Mesenchymal stem cell (in vitro differentiated cells and primary cell): ENCODE measurements around the gene CLIP2.

ENCODE experiments used
- DNase-seq: peaks from one replicate; pipeline ENCODE4 v3.0.0-alpha.2; 2013
- H2AFZ ChIP-seq: one replicate; pipeline ENCODE4 v1.6.1; 2013; ENCODE audit warnings: low read depth, mild to moderate bottlenecking, control low read depth, inconsistent platforms, low read length, moderate library complexity
- H2AK5ac ChIP-seq: 2 replicates; pipeline ENCODE4 v1.6.1; 2013; ENCODE audit warnings: low read length, moderate library complexity, mild to moderate bottlenecking, inconsistent platforms; ENCODE audit not compliant: severe bottlenecking
- H2BK120ac ChIP-seq: one replicate; pipeline ENCODE4 v1.6.1; 2013; ENCODE audit warnings: low read depth, mild to moderate bottlenecking, inconsistent platforms, low read length, moderate library complexity
- H2BK12ac ChIP-seq, 2 experiments: one replicate each; pipeline ENCODE4 v1.6.1; 2013; ENCODE audit warnings: inconsistent platforms in 2 of 2, low read length in 2 of 2, mild to moderate bottlenecking in 2 of 2, moderate library complexity in 2 of 2, control low read depth in 1 of 2
- H2BK15ac ChIP-seq: one replicate; pipeline ENCODE4 v1.6.1; 2013; ENCODE audit warnings: mild to moderate bottlenecking, low read depth, inconsistent platforms; ENCODE audit not compliant: poor library complexity, severe bottlenecking
- H2BK5ac ChIP-seq: 2 replicates; pipeline ENCODE4 v1.6.1; 2013; ENCODE audit warnings: low read depth, mild to moderate bottlenecking, low read length, control low read depth, inconsistent platforms; ENCODE audit not compliant: poor library complexity, severe bottlenecking
- H3K14ac ChIP-seq, 2 experiments: one replicate each; pipeline ENCODE4 v1.6.1; 2013; ENCODE audit warnings: inconsistent platforms in 2 of 2, low read length in 2 of 2, control low read depth in 1 of 2, mild to moderate bottlenecking in 1 of 2, moderate library complexity in 1 of 2
- H3K18ac ChIP-seq, 2 experiments: one replicate each; pipeline ENCODE4 v1.6.1; 2013; ENCODE audit warnings: inconsistent platforms in 2 of 2, low read length in 2 of 2, control low read depth in 1 of 2, low read depth in 1 of 2, mild to moderate bottlenecking in 1 of 2
- H3K23ac ChIP-seq, 2 experiments: one replicate each; pipeline ENCODE4 v1.6.1; 2013; ENCODE audit warnings: inconsistent platforms in 2 of 2, low read length in 2 of 2, mild to moderate bottlenecking in 2 of 2, moderate library complexity in 2 of 2, control low read depth in 1 of 2
- H3K27ac ChIP-seq: 2 replicates; pipeline ENCODE4 v1.5.1; 2013; ENCODE audit warnings: mild to moderate bottlenecking, moderate library complexity, low read length, control low read depth, inconsistent platforms; ENCODE audit not compliant: poor library complexity, severe bottlenecking
- H3K27me3 ChIP-seq, 2 experiments: 2 replicates each; pipeline versions ENCODE4 v1.6.1 to v1.7.0; 2013; ENCODE audit warnings: low read length in 2 of 2, mild to moderate bottlenecking in 2 of 2, moderate library complexity in 2 of 2, control low read depth in 1 of 2, inconsistent platforms in 1 of 2; ENCODE audit not compliant: control insufficient read depth in 1 of 2, insufficient read depth in 1 of 2
- H3K36me3 ChIP-seq, 2 experiments: 2 replicates each; pipeline versions ENCODE4 v1.6.1 to v1.7.0; 2013; ENCODE audit warnings: low read length in 2 of 2, control low read depth in 1 of 2, inconsistent platforms in 1 of 2, low read depth in 1 of 2, mild to moderate bottlenecking in 1 of 2; ENCODE audit not compliant: insufficient read depth in 2 of 2, control insufficient read depth in 1 of 2
- H3K4ac ChIP-seq, 2 experiments: one replicate each; pipeline ENCODE4 v1.6.1; 2013; ENCODE audit warnings: inconsistent platforms in 2 of 2, low read length in 2 of 2, mild to moderate bottlenecking in 2 of 2, moderate library complexity in 2 of 2, control low read depth in 1 of 2, low read depth in 1 of 2
- H3K4me1 ChIP-seq: 2 replicates; pipeline ENCODE4 v1.6.1; 2013; ENCODE audit warnings: low read depth, low read length, control low read depth; ENCODE audit not compliant: control insufficient read depth, insufficient read depth
- H3K4me2 ChIP-seq: 2 replicates; pipeline ENCODE4 v1.6.1; 2013; ENCODE audit warnings: low read length, mild to moderate bottlenecking, inconsistent platforms; ENCODE audit not compliant: poor library complexity, severe bottlenecking
- H3K4me3 ChIP-seq, 2 experiments: 2 replicates each; pipeline versions ENCODE4 v1.5.1 to v1.7.0; 2013; ENCODE audit warnings: low read length in 2 of 2, mild to moderate bottlenecking in 2 of 2, control low read depth in 1 of 2, low read depth in 1 of 2; ENCODE audit not compliant: insufficient read depth in 1 of 2
- H3K79me1 ChIP-seq: replicated peaks from 2 replicates; pipeline ENCODE4 v1.6.1; 2013; ENCODE audit warnings: mild to moderate bottlenecking, control low read depth, low read length, inconsistent platforms; ENCODE audit not compliant: poor library complexity, severe bottlenecking
- H3K9ac ChIP-seq: 2 replicates; pipeline ENCODE4 v1.7.0; 2013; ENCODE audit warnings: mild to moderate bottlenecking, low read length, moderate library complexity
- H3K9me3 ChIP-seq: 2 replicates; pipeline ENCODE4 v1.7.0; 2013; ENCODE audit warnings: mild to moderate bottlenecking, low read length; ENCODE audit not compliant: control insufficient read depth
- H4K8ac ChIP-seq: one replicate; pipeline ENCODE4 v1.6.1; 2013; ENCODE audit warnings: inconsistent platforms, mild to moderate bottlenecking, low read length, moderate library complexity
- H4K91ac ChIP-seq: one replicate; pipeline ENCODE4 v1.6.1; 2013; ENCODE audit warnings: mild to moderate bottlenecking, low read length, inconsistent platforms
- WGBS: methylation state at CpG from one replicate; pipeline ENCODE4 v1.1.7; 2013; ENCODE audit warnings: mixed read lengths; 5-methylcytosine and 5-hydroxymethylcytosine counted together

Gene CLIP2

GRCh38 chr7:74404388-74404700 is 115.1 kb downstream of the CLIP2 start:
- H2BK5ac ChIP-seq, result no peak overlapping the region
- H4K91ac ChIP-seq, result no peak overlapping the region
- H3K4me2 ChIP-seq, result no peak overlapping the region
- H3K27ac ChIP-seq, result no peak overlapping the region
- no peak overlapping the region for H3K23ac ChIP-seq
- H3K36me3 ChIP-seq, result peaks cover 43 to 44% of the 10 kb centered on the region in 2 experiments
- H3K18ac ChIP-seq, result no peak overlapping the region
- H2BK120ac ChIP-seq, result no peak overlapping the region
- no peak overlapping the region for H3K4me3 ChIP-seq
- WGBS, result 97% methylated on average over 8 of the region's 8 CpGs
- no peak for DNase-seq
- H3K4ac ChIP-seq, result no peak overlapping the region
- H2BK15ac ChIP-seq, result no peak overlapping the region
- H3K27me3 ChIP-seq, result no peaks in the 10 kb centered on the region
- H3K9ac ChIP-seq, result no peak overlapping the region
- no peaks in the 10 kb centered on the region for H3K9me3 ChIP-seq
- H3K4me1 ChIP-seq, result no peaks in the 10 kb centered on the region
- H3K79me1 ChIP-seq, result no peaks in the 10 kb centered on the region
- H3K14ac ChIP-seq, result no peak overlapping the region
- no peak overlapping the region for H2AFZ ChIP-seq
- no peak overlapping the region for H2BK12ac ChIP-seq
- H2AK5ac ChIP-seq, result no peak overlapping the region
- no peak overlapping the region for H4K8ac ChIP-seq

- Histone ChIP-seq H3K4me1 (no peaks in the 10 kb centered on the region), H3K9me3 (no peaks in the 10 kb centered on the region)
Observed at GRCh38 chr7:74404741-74405140, 115.5 kb downstream of the CLIP2 start.

GRCh38 chr7:74405191-74405898 is 116.1 kb downstream of the CLIP2 start:
- no peak overlapping the region for H4K91ac ChIP-seq
- no peak overlapping the region for H3K14ac ChIP-seq
- H2BK120ac ChIP-seq, result no peak overlapping the region
- H3K27me3 ChIP-seq, result no peaks in the 10 kb centered on the region
- H3K23ac ChIP-seq, result no peak overlapping the region
- H3K4me2 ChIP-seq, result no peak overlapping the region
- H2BK5ac ChIP-seq, result no peak overlapping the region
- H3K18ac ChIP-seq, result no peak overlapping the region
- WGBS, result 80% methylated on average over 30 of the region's 31 CpGs
- no peak overlapping the region for H4K8ac ChIP-seq
- H3K27ac ChIP-seq, result no peak overlapping the region
- no peak overlapping the region for H3K9ac ChIP-seq
- H3K79me1 ChIP-seq, result no peaks in the 10 kb centered on the region
- H2AFZ ChIP-seq, result no peak overlapping the region
- no peak overlapping the region for H3K4me3 ChIP-seq
- no peak for DNase-seq
- H3K4me1 ChIP-seq, result no peaks in the 10 kb centered on the region
- no peak overlapping the region for H2AK5ac ChIP-seq
- H3K9me3 ChIP-seq, result no peaks in the 10 kb centered on the region
- H3K36me3 ChIP-seq, result peaks cover 39 to 41% of the 10 kb centered on the region in 2 experiments
- H2BK15ac ChIP-seq, result no peak overlapping the region
- H3K4ac ChIP-seq, result no peak overlapping the region
- no peak overlapping the region for H2BK12ac ChIP-seq

More at GRCh38 chr7:74404741-74405140, 115.5 kb downstream of the CLIP2 start:
- WGBS, result 95% methylated on average over 15 of the region's 15 CpGs
- Histone ChIP-seq H2AFZ (no peak overlapping the region), H3K27me3 (no peaks in the 10 kb centered on the region), H4K8ac (no peak overlapping the region), H3K4me3 (no peak overlapping the region), H3K79me1 (no peaks in the 10 kb centered on the region), H3K4ac (no peak overlapping the region), H4K91ac (no peak overlapping the region), H3K27ac (no peak overlapping the region), H3K14ac (no peak overlapping the region), H2BK15ac (no peak overlapping the region), H3K23ac (no peak overlapping the region), H3K36me3 (peaks cover 43 to 44% of the 10 kb centered on the region in 2 experiments), H3K4me2 (no peak overlapping the region), H2BK120ac (no peak overlapping the region), H2BK12ac (no peak overlapping the region), H3K18ac (no peak overlapping the region), H2BK5ac (no peak overlapping the region), H3K9ac (no peak overlapping the region), H2AK5ac (no peak overlapping the region)
- no peak for DNase-seq

- no peak overlapping the region for H3K27ac ChIP-seq
- H2AK5ac ChIP-seq, result no peak overlapping the region
- WGBS, result 94% methylated on average over 20 of the region's 20 CpGs
- no peak overlapping the region for H3K4ac ChIP-seq
- H3K79me1 ChIP-seq, result no peaks in the 10 kb centered on the region
- peaks cover 33 to 35% of the 10 kb centered on the region in 2 experiments for H3K36me3 ChIP-seq
- no peak for DNase-seq
- H3K18ac ChIP-seq, result no peak overlapping the region
- H3K9me3 ChIP-seq, result no peaks in the 10 kb centered on the region
- no peak overlapping the region for H2AFZ ChIP-seq
- H3K4me1 ChIP-seq, result no peaks in the 10 kb centered on the region
- H3K9ac ChIP-seq, result no peak overlapping the region
- H2BK15ac ChIP-seq, result no peak overlapping the region
- no peak overlapping the region for H3K23ac ChIP-seq
- H3K27me3 ChIP-seq, result no peaks in the 10 kb centered on the region
- H3K14ac ChIP-seq, result no peak overlapping the region
- no peak overlapping the region for H3K4me3 ChIP-seq
- H3K4me2 ChIP-seq, result no peak overlapping the region
- no peak overlapping the region for H4K8ac ChIP-seq
- no peak overlapping the region for H2BK12ac ChIP-seq
- no peak overlapping the region for H2BK5ac ChIP-seq
- H2BK120ac ChIP-seq, result no peak overlapping the region
- no peak overlapping the region for H4K91ac ChIP-seq
Observed at GRCh38 chr7:74405899-74406512, 116.8 kb downstream of the CLIP2 start.
